K562 (cell line): ENCODE data around the gene SLC25A34. TPM values are rescaled to one million over a fixed set of nuclear protein-coding genes. Genes with fewer than 3 reads are reported as not detected.

Experiments
- ATAC-seq: fragments of 200-7000 bp; cut with Tn5 transposase; 3 replicates; pipeline ENCODE4 v1.9.1; 2020; ENCODE audit warnings: moderate library complexity
- BruUV-seq: library from RNA; stranded (reverse); fragments of 400-500 nt; replicated peaks from 2 replicates; lab custom pipeline; 2021; lab: Mats Ljungman, UMichigan
- CTCF ChIA-PET: fragments of 300-600 bp; formaldehyde crosslinking; extraction: SDS; loops from one replicate; lab custom pipeline; 2021; ENCODE audit warnings: low intra/inter-chr PET ratio; lab: Yijun Ruan, JAX
- POLR2A ChIA-PET: fragments of 300-600, 350-650 bp; sonication (Branson Sonifier 250); formaldehyde crosslinking; extraction: SDS; loops from one replicate; lab custom pipeline; 2021; ENCODE audit warnings: antibody characterized with exemption, inconsistent platforms; lab: Yijun Ruan, JAX
- DNase-seq, 4 experiments: peaks; one replicate each; pipeline versions ENCODE4 v3.0.0 to v3.0.0-alpha.2; 2011 to 2018; ENCODE audit warnings: low spot score in 3 of 4, mixed read lengths in 3 of 4; ENCODE audit errors: extremely low read depth in 1 of 4
- FAIRE-seq: peaks from 2 replicates; lab custom pipeline; 2011; peaks lifted over from hg19 to GRCh38; lab: Jason Lieb, UNC
- H2AFZ ChIP-seq: 2 replicates; pipeline ENCODE4 v1.6.0; 2011; ENCODE audit warnings: low read depth, low read length, control low read depth, inconsistent platforms
- H3K27ac ChIP-seq: fragments of 200-600 bp; 3 replicates; pipeline ENCODE4 v1.8.0; 2011; ENCODE audit warnings: low read depth, mild to moderate bottlenecking, control low read depth, inconsistent platforms, low read length, moderate library complexity, mixed read lengths; ENCODE audit errors: extremely low read depth
- H3K27me3 ChIP-seq, 2 experiments: fragments of 300-600 bp in 1 of 2; 2 replicates in 1 of 2; 3 replicates in 1 of 2; pipeline versions ENCODE4 v1.6.0 to v1.8.0; 2011; ENCODE audit warnings: inconsistent platforms in 2 of 2, low read length in 2 of 2, mild to moderate bottlenecking in 1 of 2, mixed read lengths in 1 of 2, moderate library complexity in 1 of 2; ENCODE audit not compliant: control insufficient read depth in 2 of 2, insufficient read depth in 2 of 2
- H3K36me3 ChIP-seq: fragments of 300-600 bp; 3 replicates; pipeline ENCODE4 v1.8.0; 2011; ENCODE audit warnings: mild to moderate bottlenecking, low read length, inconsistent platforms; ENCODE audit not compliant: control insufficient read depth, insufficient read depth
- H3K4me1 ChIP-seq, 2 experiments: fragments of 200-600 bp in 1 of 2; replicated peaks in 1 of 2; 2 replicates in 1 of 2; 3 replicates in 1 of 2; pipeline versions ENCODE4 v1.5.1 to v1.8.0; 2011; ENCODE audit warnings: inconsistent platforms in 2 of 2, low read length in 2 of 2, mild to moderate bottlenecking in 1 of 2, mixed read lengths in 1 of 2, moderate library complexity in 1 of 2; ENCODE audit not compliant: control insufficient read depth in 2 of 2, insufficient read depth in 2 of 2
- H3K4me2 ChIP-seq: 2 replicates; pipeline ENCODE4 v1.6.1; 2011; ENCODE audit warnings: low read length, control low read depth, inconsistent platforms, mixed read lengths; ENCODE audit not compliant: insufficient read depth
- H3K4me3 ChIP-seq: fragments of 200-600 bp; sonication (generic), shearing (Covaris generic); 2 replicates; pipeline ENCODE4 v1.5.1; 2016; ENCODE audit warnings: control low read depth, inconsistent platforms
- H3K79me2 ChIP-seq: fragments of 200-600 bp; 3 replicates; pipeline ENCODE4 v1.8.0; 2011; ENCODE audit warnings: low read length, inconsistent platforms; ENCODE audit not compliant: control insufficient read depth, insufficient read depth
- H3K9ac ChIP-seq, 2 experiments: 2 replicates each; pipeline versions ENCODE4 v1.6.0 to v1.6.1; 2011; ENCODE audit warnings: low read depth in 2 of 2, low read length in 2 of 2, control low read depth in 1 of 2, inconsistent platforms in 1 of 2, mild to moderate bottlenecking in 1 of 2, mixed read lengths in 1 of 2; ENCODE audit not compliant: insufficient read depth in 1 of 2
- H3K9me1 ChIP-seq: one replicate; pipeline ENCODE4 v1.6.0; 2011; ENCODE audit warnings: inconsistent platforms, mild to moderate bottlenecking, low read length, moderate library complexity; ENCODE audit not compliant: control insufficient read depth, insufficient read depth
- H3K9me3 ChIP-seq: replicated peaks from 2 replicates; pipeline ENCODE4 v1.5.1; 2011; ENCODE audit warnings: low read depth, low read length, inconsistent platforms; ENCODE audit not compliant: control insufficient read depth, insufficient read depth
- H4K20me1 ChIP-seq: replicated peaks from 2 replicates; pipeline ENCODE4 v1.6.1; 2011; ENCODE audit warnings: low read length, inconsistent platforms, mixed read lengths; ENCODE audit not compliant: control insufficient read depth, insufficient read depth
- FOXM1 ChIP-seq, 2 experiments: fragments of 450-650 bp in 1 of 2; sonication (generic) in 1 of 2; formaldehyde crosslinking in 1 of 2; IDR thresholded peaks; 2 replicates each; pipeline versions ENCODE4 v1.6.1 to v1.9.0; 2017 to 2022; ENCODE audit warnings: low read depth in 2 of 2, mild to moderate bottlenecking in 2 of 2, missing genetic modification reagents in 1 of 2, moderate library complexity in 1 of 2
- ID3 ChIP-seq, 2 experiments: fragments of 250-450 bp in 1 of 2; fragments of 450-650 bp in 1 of 2; sonication (Bioruptor Pico) in 1 of 2; IDR thresholded peaks; 2 replicates each; pipeline versions ENCODE4 v1.6.1 to v1.8.0; 2016 to 2021; ENCODE audit warnings: mild to moderate bottlenecking in 2 of 2, moderate library complexity in 2 of 2, missing compliant biosample characterization in 1 of 2, missing genetic modification characterization in 1 of 2
- KAT2B ChIP-seq: IDR thresholded peaks from one replicate; pipeline ENCODE4 v1.6.1; 2012; ENCODE audit warnings: low read depth, mild to moderate bottlenecking, control low read depth, inconsistent platforms, low read length, moderate library complexity
- NR2F6 ChIP-seq: fragments of 450-650 bp; formaldehyde crosslinking; IDR thresholded peaks from 2 replicates; pipeline ENCODE4 v1.4.0; 2020; ENCODE audit warnings: mild to moderate bottlenecking
- PCBP1 ChIP-seq: fragments of 200-400 bp; formaldehyde crosslinking; IDR thresholded peaks from 2 replicates; pipeline ENCODE4 v1.6.1; 2018; ENCODE audit warnings: mild to moderate bottlenecking, low read depth, low read length; ENCODE audit not compliant: poor library complexity, severe bottlenecking
- RBM25 ChIP-seq: fragments of 200-400 bp; formaldehyde crosslinking; IDR thresholded peaks from 2 replicates; pipeline ENCODE4 v1.6.1; 2018; ENCODE audit warnings: low read length, low read depth, moderate library complexity; ENCODE audit not compliant: severe bottlenecking
- SIN3B ChIP-seq: fragments of 450-650 bp; IDR thresholded peaks from 2 replicates; pipeline ENCODE4 v1.6.1; 2017; ENCODE audit warnings: low read depth, mild to moderate bottlenecking, moderate library complexity
- SMAD1 ChIP-seq: fragments of 150-350 bp; IDR thresholded peaks from 2 replicates; pipeline ENCODE4 v1.6.1; 2014; ENCODE audit warnings: low read length, low read depth; ENCODE audit not compliant: partially characterized antibody
- ZBTB2 ChIP-seq: fragments of 450-650 bp; IDR thresholded peaks from 2 replicates; pipeline ENCODE4 v1.6.1; 2016; ENCODE audit warnings: antibody characterized with exemption
- ZNF77 ChIP-seq: fragments of 250-450 bp; sonication (Bioruptor Pico); IDR thresholded peaks from 2 replicates; pipeline ENCODE4 v1.5.0; 2020
- ZNF830 ChIP-seq: fragments of 250-450 bp; sonication (Bioruptor Pico); IDR thresholded peaks from 2 replicates; pipeline ENCODE4 v1.5.0; 2021; ENCODE audit warnings: mild to moderate bottlenecking
- WGBS: fragments of 100-300 bp; shearing (Covaris generic); methylation state at CpG from one replicate; pipeline ENCODE4 v1.1.6; 2016; ENCODE audit warnings: low coverage, mixed read lengths; ENCODE audit not compliant: insufficient coverage; ENCODE audit errors: missing lambda C conversion rate; 5-methylcytosine and 5-hydroxymethylcytosine counted together
- in situ Hi-C: fragments of 300-500 bp; cut with MboI; formaldehyde crosslinking; loops from 4 replicates; pipeline ENCODE4 v1.15.0; 2018; ENCODE audit warnings: inconsistent platforms, mixed read lengths
- intact Hi-C: fragments of 100-400 bp; cut with micrococcal nuclease; formaldehyde crosslinking; loops from 2 replicates; pipeline ENCODE4 v1.14.2; 2022
- polyA plus RNA-seq, 8 experiments: library from polyadenylated mRNA; depleted of rRNA in 4 of 8; stranded (reverse) in 5 of 8; unstranded in 3 of 8; fragments of >200 nt; fragmentation: Nextera tagmentation in 2 of 8; fragmentation: Illumina TruSeq in 1 of 8; extraction: Ambion mirVana in 2 of 8; extraction: Trizol in 1 of 8; gene quantifications; 2 replicates each; pipeline versions ENCODE4 v1.2.1 to v1.2.3, GENCODE V29; 2011 to 2014; ENCODE audit warnings: inconsistent platforms in 1 of 8, missing spikeins in 1 of 8
- total RNA-seq, 7 experiments: library from RNA; depleted of rRNA in 6 of 7; stranded (reverse); fragments of >200 nt in 6 of 7; fragmentation: Illumina TruSeq in 2 of 7; extraction: Trizol in 2 of 7; gene quantifications; 2 replicates each; pipeline versions ENCODE4 v1.2.1 to v1.2.3, GENCODE V29; 2011 to 2021; ENCODE audit warnings: low replicate concordance in 1 of 7

The SLC25A34 gene
- total and polyA plus RNA-seq, 9 of the 15 experiments (the other 6 are each of a cell fraction or from before 2014, with no cell fraction given): 0.01 to 0.57 (median 0.16) TPM

- Histone ChIP-seq H3K9me1 (no peaks in the 10 kb centered on the region), H3K27me3 (no peaks in the 10 kb centered on the region), H3K4me1 (peaks cover 0 to 36% of the 10 kb centered on the region in 2 experiments; a peak in 1 of 5 replicates), H3K9me3 (no peaks in the 10 kb centered on the region), H3K36me3 (peaks cover 80% of the 10 kb centered on the region; the same call in 2 of the 3 replicates), H2AFZ (no peak overlapping the region), H4K20me1 (no peaks in the 10 kb centered on the region), H3K9ac (no peak overlapping the region), H3K4me2 (no peak overlapping the region), H3K27ac (no peak overlapping the region)
- FAIRE-seq: no peak
- ChIA-PET POLR2A (interaction anchor here (0.7 to 1.5 kb wide), 3 partner anchors 10 to 110 kb away, joined by 3 to 5 read pairs (median 5); no protein-coding TSS in a partner anchor), CTCF (no interaction called here)
- peak; percentile 33 for TF ChIP-seq PCBP1
- TF ChIP-seq KAT2B: no peak
- TF ChIP-seq, all 486 proteins: peak for 1
- no peak for DNase-seq
- Histone ChIP-seq H3K79me2 (no peaks in the 10 kb centered on the region), H3K4me3 (no peak overlapping the region)
- in situ Hi-C loops (no loop called here), intact Hi-C loops (no loop called here)
- ATAC-seq: peak; percentile 6; the same call in 1 of the 3 replicates
- WGBS: 81% methylated on average over 12 of the region's 13 CpGs
- BruUV-seq: no TSS peak
These were observed 8.6 kb upstream of the SLC25A34 start for GRCh38 chr1:15727424-15727823.

GRCh38 chr1:15727866-15728534 lies 8.1 kb upstream of the SLC25A34 start:
- H3K36me3 ChIP-seq: peaks cover 80% of the 10 kb centered on the region; the same call in 2 of the 3 replicates
- H2AFZ ChIP-seq: no peak overlapping the region
- no peaks in the 10 kb centered on the region for H3K27me3 ChIP-seq
- no TSS peak for BruUV-seq
- WGBS: 93% methylated on average over 22 of the region's 23 CpGs
- DNase-seq (no peak), FAIRE-seq (no peak), ATAC-seq (peak; percentile 10; the same call in 1 of the 3 replicates)
- in situ Hi-C loops (no loop called here), intact Hi-C loops (no loop called here)
- H4K20me1 ChIP-seq: no peaks in the 10 kb centered on the region
- H3K9ac ChIP-seq: no peak overlapping the region
- POLR2A ChIA-PET: interaction anchor here (0.7 kb wide), 2 partner anchors 12 to 110 kb away, joined by 4 to 5 read pairs; no protein-coding TSS in a partner anchor
- H3K9me1 ChIP-seq: no peaks in the 10 kb centered on the region
- no peak overlapping the region for H3K4me3 ChIP-seq
- CTCF ChIA-PET: no interaction called here
- peaks cover 0 to 36% of the 10 kb centered on the region in 2 experiments; a peak in 1 of 5 replicates for H3K4me1 ChIP-seq
- H3K27ac ChIP-seq: no peak overlapping the region
- no peaks in the 10 kb centered on the region for H3K9me3 ChIP-seq
- no peak overlapping the region for H3K4me2 ChIP-seq
- no peaks in the 10 kb centered on the region for H3K79me2 ChIP-seq
- TF ChIP-seq ZNF77 (CRISPR knock-in tag) (no peak), ID3 (CRISPR knock-in tag; IDR thresholded peaks at IDR 0.05) (no peak), ID3 (tag; IDR thresholded peaks at IDR 0.05) (no peak), FOXM1 (IDR thresholded peaks at IDR 0.05; ENCODE audit: low read depth) (no peak), FOXM1 (CRISPR knock-in tag; IDR thresholded peaks at IDR 0.05; ENCODE audit: low read depth) (no peak), SIN3B (no peak), NR2F6 (CRISPR knock-in tag) (no peak), ZNF830 (no peak), RBM25 (no peak), SMAD1 (no peak), ZBTB2 (no peak)
